Hepatocyte (in vitro differentiated cells): ENCODE measurements around the gene UPF2.

Experiments used
- CTCF ChIP-seq: fragments of 200-600 bp; sonication (generic); IDR thresholded peaks from 2 replicates; pipeline ENCODE4 v1.5.1; 2016; ENCODE audit warnings: antibody characterized with exemption, mild to moderate bottlenecking; ENCODE audit not compliant: poor library complexity
- EZH2 ChIP-seq: fragments of 200-600 bp; sonication (generic); IDR thresholded peaks from 2 replicates; pipeline ENCODE4 v1.6.1; 2016; ENCODE audit warnings: antibody characterized with exemption, mild to moderate bottlenecking, borderline replicate concordance

- TF ChIP-seq EZH2 (no peak), CTCF (no peak)
Measured at GRCh38 chr10:11880151-11881029, 162.2 kb downstream of the UPF2 start.
